AG09309 (cell line): ENCODE results near the gene DPYSL5.

Source experiments
- DNase-seq: peaks from one replicate; pipeline ENCODE4 v3.0.0-alpha.2; 2010; ENCODE audit warnings: low read depth
- H3K4me3 ChIP-seq: 2 replicates; pipeline ENCODE4 v1.5.1; 2011; ENCODE audit warnings: mild to moderate bottlenecking, low read depth, low read length, moderate library complexity; ENCODE audit not compliant: control insufficient read depth
- TF ChIP-seq, protein P1 (sequence below): IDR thresholded peaks from 2 replicates; pipeline ENCODE4 v1.5.1; 2011; ENCODE audit warnings: mild to moderate bottlenecking, low read depth, low read length, inconsistent platforms; ENCODE audit not compliant: insufficient read depth, control insufficient read depth; ENCODE audit errors: missing control alignments

DPYSL5 gene, protein sequence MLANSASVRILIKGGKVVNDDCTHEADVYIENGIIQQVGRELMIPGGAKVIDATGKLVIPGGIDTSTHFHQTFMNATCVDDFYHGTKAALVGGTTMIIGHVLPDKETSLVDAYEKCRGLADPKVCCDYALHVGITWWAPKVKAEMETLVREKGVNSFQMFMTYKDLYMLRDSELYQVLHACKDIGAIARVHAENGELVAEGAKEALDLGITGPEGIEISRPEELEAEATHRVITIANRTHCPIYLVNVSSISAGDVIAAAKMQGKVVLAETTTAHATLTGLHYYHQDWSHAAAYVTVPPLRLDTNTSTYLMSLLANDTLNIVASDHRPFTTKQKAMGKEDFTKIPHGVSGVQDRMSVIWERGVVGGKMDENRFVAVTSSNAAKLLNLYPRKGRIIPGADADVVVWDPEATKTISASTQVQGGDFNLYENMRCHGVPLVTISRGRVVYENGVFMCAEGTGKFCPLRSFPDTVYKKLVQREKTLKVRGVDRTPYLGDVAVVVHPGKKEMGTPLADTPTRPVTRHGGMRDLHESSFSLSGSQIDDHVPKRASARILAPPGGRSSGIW

DNA sequence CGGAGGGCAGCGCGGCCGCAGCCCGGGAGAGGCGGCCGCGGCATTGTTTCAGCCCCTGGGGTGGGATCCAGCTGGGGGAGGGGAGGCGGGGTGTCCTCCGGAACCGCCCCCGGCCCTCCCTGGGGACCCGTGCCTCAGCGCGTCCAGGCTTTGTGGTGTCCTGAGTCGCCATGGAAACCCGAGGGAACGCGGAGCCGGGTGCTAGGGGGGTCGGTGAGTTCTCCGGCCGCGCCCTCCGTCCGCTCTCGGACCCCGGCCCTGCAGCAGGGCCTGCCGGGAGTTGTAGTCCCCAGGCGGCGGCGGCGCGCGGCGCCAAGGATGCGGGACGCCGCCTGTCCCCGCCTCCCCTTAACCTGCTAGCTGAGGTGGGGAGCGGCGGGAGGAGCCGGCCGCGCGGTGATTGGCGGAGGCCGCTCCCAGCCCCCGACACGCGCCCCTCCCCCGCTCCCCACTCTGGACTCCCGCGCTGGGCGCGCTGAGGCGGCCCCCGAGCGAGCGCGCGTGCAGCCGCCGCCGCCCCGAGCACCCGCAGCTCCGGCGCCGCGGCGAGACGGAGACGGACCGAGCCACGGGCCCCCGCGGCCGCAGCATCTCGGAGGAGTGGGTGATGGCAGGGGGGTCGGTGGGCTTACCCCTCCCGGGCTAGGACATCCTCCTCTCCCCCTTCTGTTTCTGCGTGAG is at the start of gene DPYSL5:
Gene DPYSL5, plus strand, starts transcription at position 478 of the 681 bp plus-strand sequence. CDS start 50,368 bp downstream, outside the sequence.
- no peak within 1 kb of the TSS for H3K4me3 ChIP-seq

DNA sequence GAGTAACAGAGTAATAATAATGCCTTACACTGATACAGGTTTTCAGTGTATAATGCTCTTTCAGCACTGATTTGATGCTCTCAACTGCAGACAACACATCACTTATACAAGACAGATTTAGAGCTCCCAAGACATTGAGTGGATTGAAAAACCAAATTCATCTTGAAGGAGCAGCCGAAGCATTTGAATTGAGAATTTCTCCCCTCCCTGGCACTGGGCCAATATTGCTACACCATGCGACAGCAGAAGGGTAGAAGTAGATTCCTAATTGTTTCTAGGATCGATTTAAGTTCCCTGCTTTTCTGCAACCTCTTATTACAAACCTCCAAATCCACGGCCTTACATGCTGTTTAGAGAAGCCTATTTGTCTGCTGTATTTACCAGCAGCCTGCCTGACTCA is 46.6 kb upstream of the DPYSL5 start:
- DNase-seq: no peak
- H3K4me3 ChIP-seq: no peak overlapping the region
- TF ChIP-seq, protein P1, sequence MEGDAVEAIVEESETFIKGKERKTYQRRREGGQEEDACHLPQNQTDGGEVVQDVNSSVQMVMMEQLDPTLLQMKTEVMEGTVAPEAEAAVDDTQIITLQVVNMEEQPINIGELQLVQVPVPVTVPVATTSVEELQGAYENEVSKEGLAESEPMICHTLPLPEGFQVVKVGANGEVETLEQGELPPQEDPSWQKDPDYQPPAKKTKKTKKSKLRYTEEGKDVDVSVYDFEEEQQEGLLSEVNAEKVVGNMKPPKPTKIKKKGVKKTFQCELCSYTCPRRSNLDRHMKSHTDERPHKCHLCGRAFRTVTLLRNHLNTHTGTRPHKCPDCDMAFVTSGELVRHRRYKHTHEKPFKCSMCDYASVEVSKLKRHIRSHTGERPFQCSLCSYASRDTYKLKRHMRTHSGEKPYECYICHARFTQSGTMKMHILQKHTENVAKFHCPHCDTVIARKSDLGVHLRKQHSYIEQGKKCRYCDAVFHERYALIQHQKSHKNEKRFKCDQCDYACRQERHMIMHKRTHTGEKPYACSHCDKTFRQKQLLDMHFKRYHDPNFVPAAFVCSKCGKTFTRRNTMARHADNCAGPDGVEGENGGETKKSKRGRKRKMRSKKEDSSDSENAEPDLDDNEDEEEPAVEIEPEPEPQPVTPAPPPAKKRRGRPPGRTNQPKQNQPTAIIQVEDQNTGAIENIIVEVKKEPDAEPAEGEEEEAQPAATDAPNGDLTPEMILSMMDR: no peak

More for the DNA sequence above, at the start of gene DPYSL5:
- no peak for DNase-seq
- TF ChIP-seq, protein P1: no peak

DNA sequence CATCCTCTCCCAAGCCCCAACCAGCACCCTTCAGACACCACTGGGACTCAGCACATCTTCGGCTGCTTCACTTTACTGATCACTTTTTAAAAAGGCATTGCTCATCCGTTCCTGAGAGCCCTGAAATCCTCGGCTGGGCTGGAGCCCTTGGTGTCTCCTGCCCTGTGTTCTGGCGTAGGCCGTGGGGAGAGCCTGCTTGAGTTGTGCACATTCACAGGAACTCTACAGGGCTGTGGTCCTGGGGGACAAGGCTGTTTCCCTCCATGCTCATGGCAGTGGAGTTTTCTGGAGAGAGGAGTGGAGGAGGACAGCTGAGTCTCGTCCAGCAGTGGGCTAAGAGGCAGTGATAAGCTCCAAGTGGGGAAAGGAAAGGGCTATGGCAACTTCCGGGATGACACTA is 46.1 kb upstream of the DPYSL5 start:
- no peak for DNase-seq
- H3K4me3 ChIP-seq: no peak overlapping the region
- TF ChIP-seq, protein P1: no peak

DNA sequence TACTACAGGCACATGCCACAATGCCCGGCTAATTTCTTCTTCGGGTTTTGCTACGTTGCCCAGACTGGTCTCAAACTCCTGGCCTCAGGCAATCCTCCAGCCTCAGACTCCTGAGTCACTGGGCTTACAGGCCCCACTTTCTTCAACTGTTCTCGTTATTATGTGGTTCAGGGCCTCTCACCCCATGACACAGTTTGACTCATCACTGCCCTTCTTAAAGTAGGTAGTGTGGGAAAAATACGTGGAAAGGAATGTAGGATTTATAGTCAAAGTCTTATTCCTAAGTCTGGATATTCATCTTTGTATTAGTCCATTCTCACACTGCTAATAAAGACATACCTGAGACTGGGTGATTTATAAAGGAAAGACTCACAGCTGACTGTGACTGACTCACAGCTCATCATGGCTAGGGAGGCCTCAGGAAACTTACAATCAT is 42.7 kb upstream of the DPYSL5 start:
- TF ChIP-seq, protein P1: no peak
- DNase-seq: peak; percentile 63
- H3K4me3 ChIP-seq: no peak overlapping the region

DNA sequence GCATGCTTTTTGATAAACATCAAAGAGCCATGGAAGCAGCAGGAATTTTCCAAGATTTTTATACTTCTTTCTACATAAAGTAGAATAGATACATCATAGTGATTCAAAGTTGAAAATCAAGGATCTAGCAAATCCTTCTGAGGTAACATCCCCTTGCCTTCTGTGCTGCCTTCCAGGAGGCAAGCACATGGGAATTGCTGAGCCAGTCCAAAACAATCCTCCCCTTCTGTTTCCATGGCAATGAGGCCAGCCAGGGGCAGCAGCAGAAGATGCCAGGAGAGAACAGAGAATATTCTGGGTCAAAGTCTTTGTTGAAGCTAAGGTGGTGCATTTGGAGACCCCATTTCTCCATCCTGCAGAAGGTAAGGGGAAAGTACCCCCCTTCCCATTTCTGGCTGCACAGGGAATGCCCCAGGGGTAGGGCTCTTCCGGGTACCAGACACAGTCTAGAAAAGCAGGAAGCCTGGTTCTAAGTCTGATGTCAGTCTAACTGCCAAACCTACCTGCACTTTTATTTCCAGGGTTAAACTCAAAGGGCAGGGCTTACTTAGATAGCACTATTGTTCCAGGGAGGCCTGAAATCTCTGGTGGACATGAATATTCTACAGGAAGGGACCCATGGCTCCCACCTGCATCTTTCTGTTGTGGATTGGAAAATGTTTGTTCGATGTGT is 40.0 kb upstream of the DPYSL5 start:
- no peak for DNase-seq
- TF ChIP-seq, protein P1: no peak
- no peak overlapping the region for H3K4me3 ChIP-seq

DNA sequence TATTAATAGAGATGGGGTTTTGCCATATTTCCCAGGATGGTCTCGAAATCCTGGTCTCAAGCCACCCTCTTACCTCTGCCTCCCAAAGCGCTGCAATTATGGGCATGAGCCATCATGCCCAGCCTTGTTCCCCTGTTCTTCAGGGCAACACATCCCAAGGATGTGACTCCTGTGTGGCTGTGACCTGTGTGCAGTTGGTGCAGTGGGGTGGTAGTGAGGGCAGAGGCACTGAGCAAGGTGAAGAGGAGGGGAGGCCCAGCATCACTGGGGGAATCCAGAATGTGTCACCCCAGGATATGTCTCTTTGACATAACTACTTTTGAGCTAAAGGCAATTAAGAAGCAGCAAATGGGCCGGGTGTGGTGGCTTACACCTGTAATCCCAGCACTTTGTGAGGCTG is 38.7 kb upstream of the DPYSL5 start:
- no peak for DNase-seq
- TF ChIP-seq, protein P1: no peak

More for the DNA sequence above, 38.7 kb upstream of the DPYSL5 start:
- no peak overlapping the region for H3K4me3 ChIP-seq
